Psoas muscle (tissue), 8 donors: Measurements from ENCODE around the gene LIMK2. TPM values are rescaled to one million over a fixed set of nuclear protein-coding genes. Genes with fewer than 3 reads are reported as not detected.

ENCODE experiments used
- ATAC-seq, 4 donors: fragments of 200-7000 bp; cut with Tn5 transposase; one replicate each; pipeline ENCODE4 v1.9.1; 2020; ENCODE audit warnings: moderate library complexity in 3 of 4, mild to moderate bottlenecking in 2 of 4
- DNase-seq, 2 donors: peaks; one replicate each; pipeline ENCODE4 v3.0.0-alpha.2; 2020
- H3K27ac ChIP-seq: fragments of 200-600 bp; one replicate; pipeline ENCODE4 v1.8.0; 2022
- H3K27me3 ChIP-seq, 3 donors: fragments of 200-600 bp in 1 of 3; one replicate each; pipeline versions ENCODE4 v1.6.1 to v1.8.0; 2013 to 2022; ENCODE audit warnings: low read length in 2 of 3, mild to moderate bottlenecking in 2 of 3, moderate library complexity in 1 of 3; ENCODE audit not compliant: insufficient read depth in 3 of 3
- H3K36me3 ChIP-seq, 2 donors: fragments of 200-600 bp in 1 of 2; one replicate each; pipeline versions ENCODE4 v1.6.1 to v1.8.0; 2013 to 2022; ENCODE audit warnings: low read depth in 1 of 2, mild to moderate bottlenecking in 1 of 2, moderate library complexity in 1 of 2; ENCODE audit not compliant: insufficient read depth in 1 of 2
- H3K4me1 ChIP-seq: fragments of 200-600 bp; one replicate; pipeline ENCODE4 v1.8.0; 2022
- H3K4me3 ChIP-seq: fragments of 200-600 bp; one replicate; pipeline ENCODE4 v1.8.0; 2022; ENCODE audit warnings: mild to moderate bottlenecking
- H3K9me3 ChIP-seq: fragments of 200-600 bp; one replicate; pipeline ENCODE4 v1.8.0; 2022
- WGBS, 3 donors: extraction: QIAGEN DNeasy Blood & Tissue Kit; methylation state at CpG; one replicate each; pipeline versions ENCODE4 v1.1.6 to v1.1.7; 2013; 5-methylcytosine and 5-hydroxymethylcytosine counted together
- intact Hi-C, 2 donors: fragments of 100-400 bp; cut with DNase I; formaldehyde crosslinking; loops; one replicate each; pipeline versions ENCODE4 v1.11.0 to v1.14.2; 2022
- polyA plus RNA-seq, 3 donors: library from polyadenylated mRNA; stranded (reverse); fragments of 200-250 nt; gene quantifications; one replicate each; pipeline ENCODE4 v1.2.3, GENCODE V29; 2013
- total RNA-seq, 4 donors: library from RNA; stranded (reverse); fragmentation: NEBNext Ultra II Directional in 2 of 4; extraction: Animal tissue kit (Norgen Biotek cat#: 25700) in 2 of 4; gene quantifications; one replicate each; pipeline versions ENCODE4 v1.2.1 to v1.2.4, GENCODE V29; 2021 to 2023
- TF ChIP-seq, protein P1 (sequence below): fragments of 200-600 bp; IDR thresholded peaks from one replicate; pipeline ENCODE4 v1.8.0; 2022; ENCODE audit warnings: antibody characterized with exemption
- donor health status: healthy with polysubstance abuse.
- donor health status: DM: no; HTN: no; CAD: no; lungs with moderate emphysema.
- donor health status: Bipolar disorder and iron deficiency.
- donor health status: healthy.
- donor health status: DM: yes; HTN: yes; CAD: no.
- donor health status: DM: no; HTN: no; CAD: no.
- donor health status: DM: no; HTN: no; CAD: no.
- donor health status: DM: yes; HTN: yes; CAD: no.

The LIMK2 gene
- total and polyA plus RNA-seq, 7 donors, result 4.0 to 73.5 (median 12.5) TPM

DNA sequence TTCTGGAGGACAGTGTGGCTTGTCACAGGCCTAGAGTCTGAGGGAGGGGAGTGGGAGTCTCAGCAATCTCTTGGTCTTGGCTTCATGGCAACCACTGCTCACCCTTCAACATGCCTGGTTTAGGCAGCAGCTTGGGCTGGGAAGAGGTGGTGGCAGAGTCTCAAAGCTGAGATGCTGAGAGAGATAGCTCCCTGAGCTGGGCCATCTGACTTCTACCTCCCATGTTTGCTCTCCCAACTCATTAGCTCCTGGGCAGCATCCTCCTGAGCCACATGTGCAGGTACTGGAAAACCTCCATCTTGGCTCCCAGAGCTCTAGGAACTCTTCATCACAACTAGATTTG is 67.2 kb downstream of the LIMK2 start:
- H3K4me1 ChIP-seq, result no peaks in the 10 kb centered on the region
- ATAC-seq, result no peak
- H3K27me3 ChIP-seq, result no peaks in the 10 kb centered on the region
- intact Hi-C loops, result loop anchor here in 1 of 2 donors (10.0 kb wide), 1 partner anchor 174 kb away; the partner anchor contains the start of gene SELENOM
- no peak overlapping the region for H3K4me3 ChIP-seq
- TF ChIP-seq, protein P1, sequence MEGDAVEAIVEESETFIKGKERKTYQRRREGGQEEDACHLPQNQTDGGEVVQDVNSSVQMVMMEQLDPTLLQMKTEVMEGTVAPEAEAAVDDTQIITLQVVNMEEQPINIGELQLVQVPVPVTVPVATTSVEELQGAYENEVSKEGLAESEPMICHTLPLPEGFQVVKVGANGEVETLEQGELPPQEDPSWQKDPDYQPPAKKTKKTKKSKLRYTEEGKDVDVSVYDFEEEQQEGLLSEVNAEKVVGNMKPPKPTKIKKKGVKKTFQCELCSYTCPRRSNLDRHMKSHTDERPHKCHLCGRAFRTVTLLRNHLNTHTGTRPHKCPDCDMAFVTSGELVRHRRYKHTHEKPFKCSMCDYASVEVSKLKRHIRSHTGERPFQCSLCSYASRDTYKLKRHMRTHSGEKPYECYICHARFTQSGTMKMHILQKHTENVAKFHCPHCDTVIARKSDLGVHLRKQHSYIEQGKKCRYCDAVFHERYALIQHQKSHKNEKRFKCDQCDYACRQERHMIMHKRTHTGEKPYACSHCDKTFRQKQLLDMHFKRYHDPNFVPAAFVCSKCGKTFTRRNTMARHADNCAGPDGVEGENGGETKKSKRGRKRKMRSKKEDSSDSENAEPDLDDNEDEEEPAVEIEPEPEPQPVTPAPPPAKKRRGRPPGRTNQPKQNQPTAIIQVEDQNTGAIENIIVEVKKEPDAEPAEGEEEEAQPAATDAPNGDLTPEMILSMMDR, result no peak
- no peak for DNase-seq
- H3K27ac ChIP-seq, result no peak overlapping the region
- H3K36me3 ChIP-seq, result peaks cover 0 to 95% of the 10 kb centered on the region in 2 donors
- H3K9me3 ChIP-seq, result no peaks in the 10 kb centered on the region

DNA sequence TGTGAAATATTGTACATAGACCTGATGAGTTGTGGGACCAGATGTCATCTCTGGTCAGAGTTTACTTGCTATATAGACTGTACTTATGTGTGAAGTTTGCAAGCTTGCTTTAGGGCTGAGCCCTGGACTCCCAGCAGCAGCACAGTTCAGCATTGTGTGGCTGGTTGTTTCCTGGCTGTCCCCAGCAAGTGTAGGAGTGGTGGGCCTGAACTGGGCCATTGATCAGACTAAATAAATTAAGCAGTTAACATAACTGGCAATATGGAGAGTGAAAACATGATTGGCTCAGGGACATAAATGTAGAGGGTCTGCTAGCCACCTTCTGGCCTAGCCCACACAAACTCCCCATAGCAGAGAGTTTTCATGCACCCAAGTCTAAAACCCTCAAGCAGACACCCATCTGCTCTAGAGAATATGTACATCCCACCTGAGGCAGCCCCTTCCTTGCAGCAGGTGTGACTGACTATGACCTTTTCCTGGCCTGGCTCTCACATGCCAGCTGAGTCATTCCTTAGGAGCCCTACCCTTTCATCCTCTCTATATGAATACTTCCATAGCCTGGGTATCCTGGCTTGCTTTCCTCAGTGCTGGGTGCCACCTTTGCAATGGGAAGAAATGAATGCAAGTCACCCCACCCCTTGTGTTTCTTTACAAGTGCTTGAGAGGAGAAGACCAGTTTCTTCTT is 67.9 kb downstream of the LIMK2 start:
- H3K27me3 ChIP-seq, result no peaks in the 10 kb centered on the region
- TF ChIP-seq, protein P1, result no peak
- DNase-seq, result no peak
- peaks cover 1 to 95% of the 10 kb centered on the region in 2 donors for H3K36me3 ChIP-seq
- no peak overlapping the region for H3K4me3 ChIP-seq
- no peak for ATAC-seq
- H3K4me1 ChIP-seq, result no peaks in the 10 kb centered on the region
- H3K27ac ChIP-seq, result no peak overlapping the region
- no peaks in the 10 kb centered on the region for H3K9me3 ChIP-seq
- intact Hi-C loops, result loop anchor here in 1 of 2 donors (10.0 kb wide), 1 partner anchor 175 kb away; the partner anchor contains the start of gene SELENOM

DNA sequence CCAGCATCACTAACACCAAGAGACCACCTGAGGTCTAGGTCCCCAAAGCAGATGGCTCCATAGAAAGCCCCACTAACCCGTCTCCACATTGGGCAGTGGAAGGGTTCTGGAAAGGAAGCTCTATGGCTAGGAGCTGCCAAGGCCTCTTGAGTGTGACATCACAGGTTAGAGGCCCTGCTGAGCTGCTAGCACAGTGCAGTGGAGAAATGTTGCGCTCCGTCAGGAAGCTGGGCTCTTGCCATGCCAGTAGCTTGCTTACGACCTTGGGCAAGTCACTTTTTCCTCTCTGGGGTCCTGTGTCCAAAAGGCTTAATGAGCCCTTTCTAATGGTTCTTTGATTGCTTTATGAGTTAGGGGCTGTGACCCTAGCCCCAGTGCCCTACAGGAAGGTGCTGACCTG is 69.6 kb downstream of the LIMK2 start:
- TF ChIP-seq, protein P1, result no peak
- no peak overlapping the region for H3K4me3 ChIP-seq
- WGBS, 3 donors, result 41 to 47% (median 45%) methylated on average over 4 of the region's 4 CpGs
- H3K36me3 ChIP-seq, result peaks cover 3 to 100% of the 10 kb centered on the region in 2 donors
- intact Hi-C loops, result no loop called here
- peak in 2 of 4 donors; percentile 25 to 33 for ATAC-seq
- DNase-seq, result no peak
- no peaks in the 10 kb centered on the region for H3K4me1 ChIP-seq
- H3K27me3 ChIP-seq, result no peaks in the 10 kb centered on the region
- H3K9me3 ChIP-seq, result no peaks in the 10 kb centered on the region
- H3K27ac ChIP-seq, result no peak overlapping the region

DNA sequence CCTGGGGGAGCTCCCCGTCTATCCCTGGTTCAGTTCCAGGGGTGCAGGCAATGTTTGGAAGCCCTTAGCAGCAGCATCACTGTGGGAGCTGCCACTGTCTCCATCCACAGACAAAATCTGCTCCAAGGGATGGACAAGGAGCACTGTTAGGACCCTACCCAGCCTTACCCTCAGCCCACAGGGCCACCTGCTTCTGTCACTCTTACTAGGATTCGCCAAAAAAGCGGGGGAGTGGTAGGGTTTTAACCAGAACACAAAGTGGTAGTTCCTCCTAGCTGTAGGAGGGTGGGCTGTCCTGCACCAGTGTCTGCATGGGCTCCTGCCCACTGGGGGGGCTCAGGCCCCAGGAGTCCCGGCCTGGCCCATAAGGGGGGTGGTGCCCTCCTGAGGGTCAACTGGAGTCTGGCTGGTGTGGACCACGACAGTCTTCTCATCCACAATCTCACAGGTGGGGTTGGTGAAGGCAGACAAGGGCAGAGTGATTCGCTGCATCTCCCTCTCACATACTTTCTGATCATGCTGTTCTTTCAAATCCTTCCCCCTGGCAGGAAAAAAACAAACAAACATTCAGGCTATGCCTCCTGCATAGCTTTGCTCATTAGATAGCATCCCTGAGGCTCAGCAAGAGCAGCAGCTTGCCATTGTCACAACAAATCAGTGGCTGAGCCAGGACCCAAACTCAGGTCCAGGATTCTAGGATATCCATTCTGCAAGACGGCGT is 70.8 kb downstream of the LIMK2 start:
- Histone ChIP-seq H3K36me3 (peaks cover 3 to 100% of the 10 kb centered on the region in 2 donors), H3K27ac (no peak overlapping the region), H3K9me3 (no peaks in the 10 kb centered on the region), H3K4me3 (no peak overlapping the region), H3K4me1 (no peaks in the 10 kb centered on the region), H3K27me3 (no peaks in the 10 kb centered on the region)
- DNase-seq (no peak), ATAC-seq (peak in 1 of 4 donors; percentile 7)
- TF ChIP-seq, protein P1, result no peak
- WGBS, 3 donors, result 62 to 70% (median 66%) methylated on average over 7 to 8 of the region's 8 CpGs
- intact Hi-C loops, result no loop called here
